ENCODE results near the gene ADAP1.

DNA sequence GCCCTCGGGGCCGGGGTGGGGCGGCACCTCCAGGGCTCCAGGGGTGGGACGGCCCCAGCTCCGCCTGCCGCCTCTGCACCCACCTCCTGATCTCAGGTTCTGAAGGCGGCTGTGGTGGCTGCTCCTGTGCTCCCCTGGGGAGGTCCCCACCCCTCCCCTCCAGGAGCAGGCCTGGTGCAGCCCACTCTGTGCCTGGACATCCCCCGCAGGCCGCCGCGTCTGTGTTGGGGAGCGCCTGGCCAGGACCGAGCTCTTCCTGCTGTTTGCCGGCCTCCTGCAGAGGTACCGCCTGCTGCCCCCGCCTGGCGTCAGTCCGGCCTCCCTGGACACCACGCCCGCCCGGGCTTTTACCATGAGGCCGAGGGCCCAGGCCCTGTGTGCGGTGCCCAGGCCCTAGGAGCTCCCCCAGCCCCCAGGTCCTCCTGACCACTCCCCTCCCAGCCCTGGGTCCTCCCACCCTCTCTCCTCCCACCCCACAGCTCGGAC, 34.0 kb upstream of the ADAP1 start:
- TF ChIP-seq GATA2 (IDR thresholded peaks at IDR 0.05; ENCODE audit: low read depth, low read length) (no peak), GATA3 (IDR thresholded peaks at IDR 0.05; ENCODE audit: low read depth, low read length) (no peak)

Data from SH-SY5Y (cell line).